HG03460 (cell line): ENCODE data around the gene FAM209A.
"Not testable (repeated sequence)": the region's sequence is repeated elsewhere in the genome, so short reads cannot be mapped to it uniquely, and the experiment has no call there.

ENCODE experiments used
- ATAC-seq: cut with Tn5 transposase; IDR thresholded peaks from one replicate; pipeline ENCODE4 v1.9.1; 2021; ENCODE audit not compliant: unreplicated experiment

FAM209A gene, protein sequence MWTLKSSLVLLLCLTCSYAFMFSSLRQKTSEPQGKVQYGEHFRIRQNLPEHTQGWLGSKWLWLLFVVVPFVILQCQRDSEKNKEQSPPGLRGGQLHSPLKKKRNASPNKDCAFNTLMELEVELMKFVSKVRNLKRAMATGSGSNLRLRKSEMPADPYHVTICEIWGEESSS

GRCh38 chr20:56524444-56524843 lies at the start of gene FAM209A:
TSS of gene FAM209A (plus strand) at chr20:56524744. CDS start at chr20:56524809, 65 bp downstream.
- ATAC-seq = not testable (repeated sequence)

GRCh38 chr20:56483970-56484369 lies 40.6 kb upstream of the FAM209A start:
- no peak for ATAC-seq

- no peak for ATAC-seq
Measured at GRCh38 chr20:56487216-56487615, 37.3 kb upstream of the FAM209A start.

DNA sequence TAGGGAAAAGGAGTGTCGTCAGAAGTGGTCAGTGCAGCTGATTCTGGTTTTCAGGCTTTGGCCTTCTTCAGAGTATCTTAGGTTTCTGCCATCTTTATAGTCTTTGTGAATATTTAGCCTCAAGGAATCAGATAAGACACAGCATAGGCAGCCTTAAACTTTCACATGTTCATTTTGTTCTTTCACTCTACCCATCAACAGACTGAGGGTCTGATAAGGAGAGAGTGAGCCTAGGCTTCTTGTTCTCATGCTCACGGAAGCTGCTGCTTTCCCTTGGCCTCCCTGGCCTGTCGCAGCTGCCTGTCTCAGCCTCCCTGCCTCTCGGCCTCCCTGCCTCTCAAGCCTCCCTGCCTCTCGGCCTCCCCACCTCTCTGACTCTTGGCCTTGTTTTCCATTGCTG lies 36.0 kb upstream of the FAM209A start:
- ATAC-seq = no peak

DNA sequence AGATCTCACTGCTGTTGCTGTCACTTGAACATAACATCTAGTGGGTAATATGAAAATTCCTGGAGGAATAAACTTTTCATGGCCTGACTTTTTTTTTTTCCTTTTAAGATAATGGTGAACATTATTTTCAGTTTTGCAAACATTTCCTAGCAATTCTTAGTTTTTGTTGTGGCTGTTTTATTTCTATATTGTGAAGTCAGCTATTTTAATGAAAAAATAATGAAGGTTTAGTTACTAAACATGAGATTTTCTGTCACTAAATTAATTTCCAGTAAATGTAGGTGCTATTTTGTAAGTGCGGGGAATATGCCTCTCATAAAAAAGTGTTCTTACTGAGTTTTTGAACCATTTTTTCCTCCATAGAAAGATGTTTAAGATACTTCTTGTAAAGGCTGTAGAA lies 23.4 kb upstream of the FAM209A start:
- ATAC-seq = no peak

- ATAC-seq = no peak
Measured at GRCh38 chr20:56503916-56504315, 20.6 kb upstream of the FAM209A start.

DNA sequence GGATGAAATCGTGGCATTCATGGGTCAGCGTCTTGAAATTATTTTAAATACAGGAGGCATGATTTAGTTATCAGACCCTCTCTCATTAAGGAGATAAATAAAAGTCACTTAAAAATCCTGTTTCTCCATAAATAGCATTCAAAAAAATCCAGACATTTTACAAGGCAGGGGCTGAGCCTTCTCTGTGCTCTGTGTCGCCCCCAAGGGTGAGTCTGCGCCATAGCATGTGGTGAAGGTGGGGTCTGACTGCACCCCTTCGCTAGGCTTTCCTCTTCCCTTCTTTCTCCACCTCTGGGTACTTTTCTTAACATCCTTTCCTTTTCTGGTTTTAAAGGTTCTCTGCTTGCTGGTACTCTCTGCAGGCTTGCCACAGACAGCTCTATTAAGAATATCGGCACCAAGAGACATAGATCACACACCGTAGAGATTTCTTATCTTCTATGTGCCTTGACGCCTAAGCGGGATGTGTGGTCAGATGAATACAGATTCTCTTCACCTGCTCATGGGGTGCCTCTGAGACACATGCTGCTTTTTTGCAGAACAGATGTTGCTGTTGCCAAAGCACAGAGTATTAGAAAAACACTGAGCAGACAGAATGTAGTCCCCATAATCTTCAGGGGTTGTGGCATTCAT lies 20.1 kb upstream of the FAM209A start:
- ATAC-seq = no peak

- ATAC-seq = no peak
Measured at GRCh38 chr20:56506103-56506502, 18.4 kb upstream of the FAM209A start.

GRCh38 chr20:56511926-56512325 lies 12.6 kb upstream of the FAM209A start:
- ATAC-seq = no peak

DNA sequence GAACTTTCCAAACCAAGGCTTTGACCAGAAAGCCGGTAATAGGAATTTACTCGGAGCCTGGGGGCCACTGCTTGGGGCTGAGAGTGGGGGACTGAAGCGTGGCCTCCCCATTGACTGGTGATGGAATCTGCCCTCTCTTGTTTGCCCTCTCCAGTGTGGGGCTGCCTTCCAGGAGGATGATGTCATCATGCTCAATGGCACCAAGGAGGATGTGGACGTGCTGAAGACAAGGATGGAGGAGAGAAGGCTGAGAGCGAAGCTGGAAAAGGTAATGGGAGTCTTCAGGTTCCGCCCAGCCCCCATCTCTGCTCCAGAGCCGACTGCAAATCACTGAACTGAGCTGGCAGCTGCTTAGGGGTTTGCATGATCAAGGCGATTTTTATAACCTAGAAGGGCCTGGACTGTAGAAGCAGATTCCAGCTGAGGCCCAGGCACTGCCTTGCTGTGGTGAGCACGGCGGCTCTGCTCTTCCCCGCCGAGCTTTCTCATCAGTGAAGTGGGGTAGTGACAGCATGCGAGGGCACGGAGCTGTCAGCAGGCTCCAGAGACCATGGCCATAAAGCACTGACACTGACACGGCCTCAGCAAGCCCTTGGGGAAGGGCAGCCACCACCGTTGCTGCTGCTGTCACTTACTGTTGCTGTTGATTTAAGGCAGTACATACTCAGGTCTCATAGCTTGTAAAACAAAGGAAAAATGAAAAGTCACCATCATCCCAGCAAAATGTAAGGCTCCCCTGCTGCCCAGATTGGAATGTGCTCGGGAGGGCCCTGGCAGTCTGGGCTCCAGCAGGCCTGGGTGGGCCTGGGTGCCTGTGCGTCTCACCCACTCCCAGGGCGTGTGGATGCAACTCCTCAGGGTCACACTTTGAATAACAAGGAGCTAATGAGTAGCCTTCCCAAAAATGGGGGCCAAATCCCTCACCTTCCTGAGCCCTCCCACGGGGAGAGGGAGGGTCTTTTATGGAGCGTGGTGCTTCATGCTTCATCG lies 11.1 kb upstream of the FAM209A start:
- ATAC-seq = no peak

DNA sequence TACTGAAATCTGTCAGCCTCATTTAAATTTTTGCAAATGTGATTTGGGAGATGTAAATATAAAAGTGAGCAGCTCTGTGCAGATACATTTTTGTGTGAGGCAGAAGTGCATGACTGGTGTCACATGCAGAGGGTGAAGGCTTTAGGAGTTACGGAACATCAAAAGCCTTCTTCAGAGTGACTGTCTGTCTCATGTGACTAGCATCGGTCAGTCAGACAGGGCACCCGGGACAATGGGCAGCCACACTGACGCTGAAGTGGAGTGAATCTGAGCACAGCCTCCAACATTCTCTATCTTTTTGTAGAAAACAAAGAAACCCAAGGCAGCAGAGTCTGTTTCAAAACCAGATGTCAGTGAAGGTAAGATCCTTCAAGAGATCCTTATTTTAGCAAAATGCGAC lies 7.9 kb upstream of the FAM209A start:
- no peak for ATAC-seq

DNA sequence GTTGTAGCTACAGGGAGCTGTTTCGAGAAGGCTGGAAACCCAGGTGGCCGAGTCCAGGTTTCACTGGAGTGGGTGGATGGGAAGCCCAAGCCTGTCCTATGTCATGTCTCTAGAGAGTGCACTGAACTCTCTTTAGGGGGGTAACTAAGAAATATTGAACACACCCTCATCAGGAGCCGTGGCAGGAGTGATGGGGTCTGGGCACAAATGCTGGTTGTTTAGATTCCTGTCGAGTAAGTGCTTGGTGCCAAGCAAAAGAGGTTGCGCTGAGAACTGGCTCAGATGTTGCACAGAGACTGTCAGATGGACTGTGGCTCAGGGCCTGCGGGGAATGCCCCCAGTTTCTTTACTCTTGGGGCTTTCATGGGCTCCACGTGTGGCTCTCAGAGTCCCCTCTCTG lies 7.3 kb upstream of the FAM209A start:
- ATAC-seq = no peak

DNA sequence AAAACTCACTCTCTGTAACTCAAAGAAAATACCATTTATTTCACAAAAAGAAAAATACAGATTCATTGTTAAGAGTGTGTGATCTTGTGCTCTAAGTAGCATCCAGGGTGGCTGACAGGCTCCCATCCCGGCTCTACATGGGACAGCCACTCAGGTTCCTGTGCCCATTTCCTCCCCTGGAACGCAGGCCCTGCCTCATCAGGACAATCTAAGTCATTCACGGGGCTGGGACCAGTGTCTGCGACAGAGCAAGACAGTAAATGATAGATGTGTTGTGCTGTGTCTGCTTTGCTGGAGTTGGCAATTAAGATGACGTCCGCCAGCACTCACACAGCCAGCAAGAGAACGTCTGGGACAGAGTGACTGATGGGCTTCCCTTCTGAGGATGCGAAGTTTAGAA lies 6.9 kb upstream of the FAM209A start:
- ATAC-seq = no peak

GRCh38 chr20:56518126-56518525 lies 6.4 kb upstream of the FAM209A start:
- ATAC-seq = no peak

- ATAC-seq = no peak
Measured at GRCh38 chr20:56518721-56519398, 5.7 kb upstream of the FAM209A start.

GRCh38 chr20:56519551-56519950 lies 5.0 kb upstream of the FAM209A start:
- ATAC-seq = no peak

- ATAC-seq = no peak
Measured at GRCh38 chr20:56520180-56520579, 4.4 kb upstream of the FAM209A start.

DNA sequence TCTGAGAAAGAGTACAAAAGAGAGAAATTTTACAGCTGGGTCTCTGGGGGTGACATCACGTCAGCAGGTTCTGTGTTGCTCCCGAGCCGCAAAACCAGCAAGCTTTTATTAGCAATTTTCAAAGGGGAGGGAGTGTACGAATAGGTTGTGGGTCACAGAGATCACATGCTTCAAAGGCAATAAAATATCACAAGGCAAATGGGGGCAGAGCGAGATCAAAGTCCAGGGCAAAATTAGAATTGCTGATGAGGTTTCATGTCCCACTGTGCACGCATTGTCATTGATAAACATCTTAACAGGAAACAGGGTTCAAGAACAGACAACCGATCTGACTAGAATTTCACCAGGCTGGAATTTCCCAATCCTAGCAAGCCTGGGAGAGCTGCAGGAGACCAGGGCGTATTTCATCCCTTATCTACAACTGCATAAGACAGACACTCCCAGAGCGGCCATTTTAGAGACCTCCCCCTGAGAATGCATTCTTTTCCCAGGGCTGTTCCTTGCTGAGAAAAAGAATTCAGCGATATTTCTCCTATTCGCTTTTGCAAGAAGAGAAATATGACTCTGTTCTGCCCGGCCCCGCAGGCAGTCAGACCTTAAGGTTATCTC lies 3.7 kb upstream of the FAM209A start:
- not testable (repeated sequence) for ATAC-seq

GRCh38 chr20:56522311-56522710 lies 2.2 kb upstream of the FAM209A start:
- no peak for ATAC-seq

DNA sequence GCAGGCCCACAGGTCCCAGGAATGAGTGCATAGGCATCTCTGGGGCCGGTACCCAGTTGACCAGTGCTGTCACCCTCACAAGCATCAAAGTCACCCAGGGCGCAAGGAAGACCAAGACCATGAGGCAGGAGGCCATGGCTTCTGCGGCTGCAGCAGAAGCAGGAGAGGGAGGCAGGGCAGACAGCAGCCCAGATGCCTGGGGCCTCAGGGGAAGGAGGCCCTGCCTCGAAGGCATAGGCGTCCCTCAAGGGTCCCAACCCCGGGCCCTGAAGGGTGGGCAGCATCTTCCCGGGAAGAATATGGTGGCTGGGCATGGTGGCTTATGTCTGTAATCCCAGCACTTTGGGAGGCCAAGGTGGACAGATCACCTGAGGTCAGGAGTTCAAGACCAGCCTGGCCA lies 3.0 kb downstream of the FAM209A start:
- no peak for ATAC-seq

DNA sequence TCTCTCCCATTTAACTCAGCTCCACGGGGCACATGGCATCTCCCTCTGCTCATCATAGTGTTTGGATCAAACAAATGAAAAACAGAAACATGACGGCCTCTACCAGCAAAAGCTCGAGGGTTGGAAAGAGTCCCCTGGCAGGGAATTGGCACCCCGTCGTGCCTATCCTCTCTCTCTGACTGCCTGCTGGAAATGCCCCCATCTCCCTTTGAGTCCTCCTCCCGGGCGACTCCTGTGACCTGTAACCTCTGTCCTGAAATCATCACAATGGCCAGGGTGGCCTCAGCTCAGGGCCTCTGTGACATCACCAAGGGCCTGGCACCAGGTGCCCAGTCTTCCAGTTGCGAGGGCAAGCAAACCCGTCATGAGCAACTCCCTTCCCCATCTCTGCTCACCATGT lies 8.4 kb downstream of the FAM209A start, which contains the start of gene FAM209B:
Gene FAM209B, plus strand, starts transcription at position 301 of the 400 bp plus-strand sequence. Its CDS starts 96 bp downstream, at position 397.
- ATAC-seq = not testable (repeated sequence)
